Adipose tissue (tissue), 3 donors: ENCODE results near the gene CD300LG. TPM values are rescaled to one million over a fixed set of nuclear protein-coding genes. Genes with fewer than 3 reads are reported as not detected.

Experiments used
- H3K27ac ChIP-seq: one replicate; pipeline ENCODE4 v1.5.1; 2013; ENCODE audit warnings: low read depth, low read length
- WGBS, 3 donors: extraction: QIAGEN DNeasy Blood & Tissue Kit; methylation state at CpG; one replicate each; pipeline ENCODE4 v1.1.7; 2013; 5-methylcytosine and 5-hydroxymethylcytosine counted together
- polyA plus RNA-seq, 3 donors: library from polyadenylated mRNA; stranded (reverse); fragments of 200-250 nt; gene quantifications; one replicate each; pipeline ENCODE4 v1.2.3, GENCODE V29; 2013
- donor health status: healthy with polysubstance abuse.
- donor health status: Bipolar disorder and iron deficiency.
- donor health status: healthy.

CD300LG gene
- polyA plus RNA-seq, 3 donors = 7.2 to 117 (median 44.2) TPM

GRCh38 chr17:43871946-43872690 is 25.1 kb downstream of the CD300LG start:
- H3K27ac ChIP-seq = no peak overlapping the region
- WGBS, 3 donors = 62 to 73% (median 67%) methylated on average over 14 of the region's 14 CpGs

- WGBS, 3 donors = 66 to 73% (median 66%) methylated on average over 5 of the region's 5 CpGs
- no peak overlapping the region for H3K27ac ChIP-seq
Observed at GRCh38 chr17:43873091-43873490, 26.1 kb downstream of the CD300LG start.

GRCh38 chr17:43873815-43874214 is 26.8 kb downstream of the CD300LG start:
- 72 to 76% (median 74%) methylated on average over 6 of the region's 6 CpGs for WGBS, 3 donors
- H3K27ac ChIP-seq = no peak overlapping the region

- 50 to 88% (median 72%) methylated on average over 3 of the region's 3 CpGs for whole genome bisulfite sequencing, 3 donors
- no peak overlapping the region for H3K27ac ChIP-seq
Observed at GRCh38 chr17:43874293-43874692, 27.3 kb downstream of the CD300LG start.

GRCh38 chr17:43875476-43876147 is 28.6 kb downstream of the CD300LG start:
- 78 to 93% (median 92%) methylated on average over 3 of the region's 3 CpGs for WGBS, 3 donors
- H3K27ac ChIP-seq = no peak overlapping the region

- 78 to 86% (median 79%) methylated on average over 7 of the region's 7 CpGs for WGBS, 3 donors
- H3K27ac ChIP-seq = no peak overlapping the region
Observed at GRCh38 chr17:43877031-43877430, 30.1 kb downstream of the CD300LG start.

- WGBS, 3 donors = 94 to 96% (median 95%) methylated on average over 8 to 10 of the region's 10 CpGs
- no peak overlapping the region for H3K27ac ChIP-seq
Observed at GRCh38 chr17:43877451-43878155, 30.6 kb downstream of the CD300LG start.

GRCh38 chr17:43878260-43879175 is 31.5 kb downstream of the CD300LG start:
- WGBS, 3 donors = 15 to 19% (median 18%) methylated on average over 13 of the region's 13 CpGs
- no peak overlapping the region for H3K27ac ChIP-seq

GRCh38 chr17:43879723-43880419 is 32.9 kb downstream of the CD300LG start:
- WGBS, 3 donors = 85 to 89% (median 87%) methylated on average over 20 of the region's 20 CpGs
- no peak overlapping the region for H3K27ac ChIP-seq

GRCh38 chr17:43880420-43880991 is 33.5 kb downstream of the CD300LG start:
- 70 to 82% (median 77%) methylated on average over 20 of the region's 20 CpGs for WGBS, 3 donors
- H3K27ac ChIP-seq = no peak overlapping the region

GRCh38 chr17:43881181-43881580 is 34.2 kb downstream of the CD300LG start:
- H3K27ac ChIP-seq = no peak overlapping the region
- WGBS, 3 donors = 88 to 93% (median 93%) methylated on average over 12 of the region's 12 CpGs

GRCh38 chr17:43881758-43882505 is 35.0 kb downstream of the CD300LG start:
- no peak overlapping the region for H3K27ac ChIP-seq
- WGBS, 3 donors = 90 to 94% (median 93%) methylated on average over 25 to 27 of the region's 27 CpGs

- no peak overlapping the region for H3K27ac ChIP-seq
- WGBS, 3 donors = 74 to 91% (median 88%) methylated on average over 14 of the region's 14 CpGs
Observed at GRCh38 chr17:43882761-43883415, 35.9 kb downstream of the CD300LG start.

GRCh38 chr17:43888548-43888947 is 41.6 kb downstream of the CD300LG start:
- WGBS, 3 donors = 57 to 85% (median 81%) methylated on average over 4 of the region's 4 CpGs
- no peak overlapping the region for H3K27ac ChIP-seq

- no peak overlapping the region for H3K27ac ChIP-seq
- WGBS, 3 donors = 97 to 100% (median 98%) methylated on average over 1 of the region's 1 CpG
Observed at GRCh38 chr17:43890240-43890639, 43.3 kb downstream of the CD300LG start.
